ENCODE measurements around the gene CYB561D2.

The CYB561D2 gene

DNA sequence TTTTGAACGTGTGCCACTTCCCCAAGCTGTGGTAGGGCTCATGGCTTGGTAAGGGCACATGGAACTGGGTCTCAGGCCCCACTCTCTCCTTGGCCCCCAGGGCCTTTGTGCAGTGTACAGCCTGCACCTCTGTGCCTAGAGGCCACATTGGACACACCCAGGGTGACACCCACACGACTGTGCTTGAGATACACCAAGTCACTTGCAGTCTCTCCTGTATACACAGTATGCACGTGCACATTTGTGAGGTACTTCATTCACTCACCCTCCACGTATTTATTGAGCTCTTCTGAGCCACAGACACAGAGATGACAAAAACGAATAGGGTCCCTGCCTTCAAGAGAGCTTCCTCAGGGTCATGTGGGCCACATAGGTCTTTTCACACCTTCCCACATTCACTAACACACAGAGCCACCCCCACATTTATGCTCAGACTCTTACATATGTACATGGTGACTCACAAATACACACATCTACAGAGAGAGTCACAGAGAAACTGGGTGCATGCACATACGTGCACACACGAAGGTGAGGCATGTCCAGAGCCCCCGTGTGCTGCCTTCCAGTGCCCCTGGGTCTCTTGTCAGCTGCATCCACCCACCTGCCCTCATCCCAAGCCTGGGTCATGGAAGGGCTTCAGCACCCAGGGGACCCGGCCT, 18.5 kb downstream of the CYB561D2 start:
- DNase-seq = no peak

GRCh38 chr3:50370594-50370993, 19.9 kb downstream of the CYB561D2 start:
- DNase-seq = no peak

GRCh38 chr3:50371133-50371685, 20.5 kb downstream of the CYB561D2 start:
- no peak for DNase-seq

DNA sequence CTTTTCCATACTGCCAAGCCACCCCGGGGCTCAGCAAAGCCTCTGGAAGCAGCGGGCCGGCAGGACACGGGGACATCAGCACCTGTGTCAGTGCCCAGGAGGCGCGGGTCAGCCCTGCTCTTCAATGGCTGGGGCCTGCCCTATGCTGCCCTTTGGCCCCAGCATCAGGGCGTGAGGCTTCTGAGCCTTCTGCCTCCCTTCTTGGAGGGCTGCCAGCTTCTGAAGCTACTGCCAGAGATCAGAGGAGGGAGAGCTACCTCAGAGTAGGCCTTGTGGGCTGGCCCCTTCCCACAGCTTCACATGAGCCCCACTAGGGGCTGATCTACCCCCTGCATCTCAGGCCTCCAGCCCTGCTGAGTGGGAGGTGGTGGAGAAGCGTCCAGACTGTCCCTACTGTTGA, 21.7 kb downstream of the CYB561D2 start:
- no peak for DNase-seq

- DNase-seq = no peak
Observed at GRCh38 chr3:50373146-50374051, 22.7 kb downstream of the CYB561D2 start.

GRCh38 chr3:50374363-50375257, 23.9 kb downstream of the CYB561D2 start:
- DNase-seq = no peak

DNA sequence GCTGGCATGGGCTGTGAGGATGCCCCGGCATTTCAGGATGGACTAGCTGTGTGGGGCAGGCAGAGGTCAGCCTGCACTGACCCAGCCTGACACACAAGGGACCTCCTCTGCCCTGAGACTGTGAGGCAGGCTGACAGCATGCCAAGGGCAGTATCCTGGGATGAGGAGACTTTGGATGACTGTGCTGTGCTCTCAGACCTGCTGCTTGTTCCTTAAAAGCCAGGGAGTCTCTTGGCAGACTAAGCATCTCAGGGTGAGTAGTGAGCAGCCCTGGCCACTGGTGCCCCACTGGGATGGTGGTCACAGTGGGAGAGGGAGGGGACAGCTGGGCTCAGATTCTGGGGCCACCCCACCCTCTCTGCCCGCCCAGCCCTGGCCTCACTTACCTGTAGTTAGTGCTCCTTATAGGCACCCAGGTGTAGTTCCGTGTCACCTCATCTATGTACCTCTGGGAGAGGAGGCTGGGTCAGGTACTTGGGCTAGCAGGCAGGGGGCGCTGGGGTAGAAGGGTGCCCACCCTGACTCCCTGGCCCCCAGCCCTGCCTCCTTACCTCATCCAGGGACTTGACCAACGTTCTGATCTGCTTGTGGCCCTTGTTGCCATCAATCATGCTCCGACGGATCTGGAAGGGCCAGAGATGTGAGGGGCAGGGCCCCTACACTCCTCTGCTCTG, 24.7 kb downstream of the CYB561D2 start:
- no peak for DNase-seq

DNA sequence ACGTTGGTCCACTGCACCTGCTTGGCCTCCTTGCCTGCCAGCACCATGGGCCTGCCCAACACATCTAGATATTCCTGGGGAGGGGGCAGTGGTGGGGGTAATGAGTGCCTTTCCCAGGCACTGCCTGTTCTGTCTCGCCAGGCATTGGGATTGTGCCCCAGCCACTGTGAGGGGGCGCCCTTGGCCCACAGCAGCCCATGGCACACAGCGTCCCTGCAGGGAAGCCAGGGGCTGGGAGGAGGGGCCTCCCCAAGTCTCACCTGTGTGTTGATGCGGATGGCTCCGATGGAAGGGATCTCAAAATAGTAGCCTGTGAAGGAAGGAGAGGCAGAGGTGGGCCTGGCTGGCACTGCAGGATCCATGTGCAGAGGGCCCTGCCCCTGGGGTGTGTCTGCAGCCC, 27.4 kb downstream of the CYB561D2 start:
- no peak for DNase-seq

DNA sequence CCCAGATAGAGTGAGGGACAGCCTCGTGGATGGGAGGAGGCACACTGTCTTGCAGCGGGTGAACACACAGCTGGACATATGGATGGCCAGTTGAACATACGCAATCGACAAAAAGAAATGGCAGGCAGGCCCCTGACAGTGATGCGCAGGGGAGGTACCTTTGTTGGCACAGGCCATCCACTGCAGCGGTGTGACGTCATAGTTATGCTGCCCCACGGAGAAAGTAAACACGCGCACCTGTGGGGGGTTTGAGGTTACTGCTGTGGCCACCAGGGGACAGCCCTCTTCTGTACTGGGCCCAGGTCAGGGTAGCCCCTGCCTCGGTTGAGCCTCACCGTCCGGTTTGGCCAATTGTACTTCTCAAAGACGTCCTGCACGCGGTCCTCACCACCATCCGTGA, 28.1 kb downstream of the CYB561D2 start:
- no peak for DNase-seq

- no peak for DNase-seq
Observed at GRCh38 chr3:50380405-50381085, 29.9 kb downstream of the CYB561D2 start.

GRCh38 chr3:50381383-50381782, 30.7 kb downstream of the CYB561D2 start:
- DNase-seq = no peak

DNA sequence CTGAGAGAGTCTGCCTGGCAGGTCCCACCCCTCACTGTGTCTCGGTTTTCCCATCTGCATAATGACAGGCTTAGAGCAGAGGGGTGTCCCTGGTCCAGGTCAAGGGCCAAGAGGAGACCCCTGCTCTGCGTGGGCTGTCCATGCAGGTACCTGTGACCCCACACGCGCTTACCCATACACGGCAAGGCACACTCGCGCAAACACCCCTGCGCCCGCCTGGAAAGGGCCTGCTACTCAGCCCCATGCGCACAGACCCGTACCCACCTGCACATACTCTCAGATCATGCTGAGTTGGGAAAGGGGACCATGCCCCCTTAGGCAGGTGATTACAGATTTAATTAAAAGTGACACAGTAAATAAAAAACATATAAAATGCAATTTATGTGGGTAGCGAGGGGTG, 32.1 kb downstream of the CYB561D2 start:
- DNase-seq = no peak

GRCh38 chr3:50383750-50384149, 33.1 kb downstream of the CYB561D2 start:
- no peak for DNase-seq

- DNase-seq = no peak
Observed at GRCh38 chr3:50385754-50386153, 35.1 kb downstream of the CYB561D2 start.

GRCh38 chr3:50388016-50388719, 37.5 kb downstream of the CYB561D2 start:
- DNase-seq = no peak

- DNase-seq = no peak
Observed at GRCh38 chr3:50388720-50389413, 38.2 kb downstream of the CYB561D2 start.

- DNase-seq = no peak
Observed at GRCh38 chr3:50389414-50389767, 38.7 kb downstream of the CYB561D2 start.

- DNase-seq = no peak
Observed at GRCh38 chr3:50390508-50391224, 40.0 kb downstream of the CYB561D2 start.

- DNase-seq = no peak
Observed at GRCh38 chr3:50392101-50392715, 41.5 kb downstream of the CYB561D2 start.
